ENCODE results near the gene RABIF.
"Not testable (repeated sequence)": the region's sequence is repeated elsewhere in the genome, so short reads cannot be mapped to it uniquely, and the experiment has no call there.

The RABIF gene

GRCh38 chr1:202888531-202889360, at the start of gene RABIF:
RABIF (minus strand) TSS chr1:202889149; CDS start chr1:202889098, 51 bp downstream.
- H3K4me3 ChIP-seq (ENCODE audit: low read depth, low read length) = peak within 1 kb of the TSS; percentile 96
- ChIA-PET POLR2A (interaction anchor here (0.7 to 1.2 kb wide), 2 partner anchors 78 to 82 kb away, joined by 3 to 9 read pairs; partner anchors contain the start of gene PCAT6), CTCF (interaction anchor here (0.7 to 1.9 kb wide), 3 partner anchors 12 to 79 kb away, joined by 3 to 5 read pairs (median 4); no protein-coding TSS in a partner anchor)
- TF ChIP-seq CTCF (IDR thresholded peaks at IDR 0.05; ENCODE audit: insufficient read depth, low read length, missing control alignments) = peak; percentile 35
- peak; percentile 51 for DNase-seq (ENCODE audit: low read depth, low spot score)

- ChIA-PET POLR2A (no interaction called here), CTCF (interaction anchor here (1.8 to 1.9 kb wide), 2 partner anchors 13 to 61 kb away, joined by 4 to 6 read pairs; no protein-coding TSS in a partner anchor)
- no peak for DNase-seq (ENCODE audit: low read depth, low spot score)
- no peak overlapping the region for H3K4me3 ChIP-seq (ENCODE audit: low read depth, low read length)
- TF ChIP-seq CTCF (IDR thresholded peaks at IDR 0.05; ENCODE audit: insufficient read depth, low read length, missing control alignments) = no peak
Measured at GRCh38 chr1:202938287-202938925, 49.5 kb upstream of the RABIF start.

- POLR2A ChIA-PET; DNase-seq (ENCODE audit: low read depth, low spot score); CTCF ChIA-PET; H3K4me3 ChIP-seq (ENCODE audit: low read depth, low read length): not testable (repeated sequence)
Measured at GRCh38 chr1:202936409-202936808, 47.5 kb upstream of the RABIF start.

GRCh38 chr1:202935844-202936243, 46.9 kb upstream of the RABIF start:
- ChIA-PET POLR2A (no interaction called here), CTCF (no interaction called here)
- TF ChIP-seq CTCF (IDR thresholded peaks at IDR 0.05; ENCODE audit: insufficient read depth, low read length, missing control alignments) = no peak

GRCh38 chr1:202934755-202935154, 45.8 kb upstream of the RABIF start:
- no peak for TF ChIP-seq CTCF (IDR thresholded peaks at IDR 0.05; ENCODE audit: insufficient read depth, low read length, missing control alignments)
- no peak overlapping the region for H3K4me3 ChIP-seq (ENCODE audit: low read depth, low read length)
- no peak for DNase-seq (ENCODE audit: low read depth, low spot score)
- ChIA-PET POLR2A (no interaction called here), CTCF (no interaction called here)

More at GRCh38 chr1:202935844-202936243, 46.9 kb upstream of the RABIF start:
- H3K4me3 ChIP-seq (ENCODE audit: low read depth, low read length) = no peak overlapping the region
- no peak for DNase-seq (ENCODE audit: low read depth, low spot score)

- no peak overlapping the region for H3K4me3 ChIP-seq (ENCODE audit: low read depth, low read length)
- ChIA-PET POLR2A (no interaction called here), CTCF (no interaction called here)
- no peak for TF ChIP-seq CTCF (IDR thresholded peaks at IDR 0.05; ENCODE audit: insufficient read depth, low read length, missing control alignments)
- DNase-seq (ENCODE audit: low read depth, low spot score) = no peak
Measured at GRCh38 chr1:202932476-202932875, 43.5 kb upstream of the RABIF start.
